Activated CD8-positive, alpha-beta memory T cell treated with anti-CD3 and anti-CD28 coated beads, Interleukin-2, amount 50 U/mL, for 4 hours (primary cell): ENCODE data around the gene NUP43.
"Not testable (repeated sequence)": the region's sequence is repeated elsewhere in the genome, so short reads cannot be mapped to it uniquely, and the experiment has no call there.

Experiments
- DNase-seq: peaks from one replicate; pipeline ENCODE4 v3.0.0-alpha.2; 2020

NUP43 gene

DNA sequence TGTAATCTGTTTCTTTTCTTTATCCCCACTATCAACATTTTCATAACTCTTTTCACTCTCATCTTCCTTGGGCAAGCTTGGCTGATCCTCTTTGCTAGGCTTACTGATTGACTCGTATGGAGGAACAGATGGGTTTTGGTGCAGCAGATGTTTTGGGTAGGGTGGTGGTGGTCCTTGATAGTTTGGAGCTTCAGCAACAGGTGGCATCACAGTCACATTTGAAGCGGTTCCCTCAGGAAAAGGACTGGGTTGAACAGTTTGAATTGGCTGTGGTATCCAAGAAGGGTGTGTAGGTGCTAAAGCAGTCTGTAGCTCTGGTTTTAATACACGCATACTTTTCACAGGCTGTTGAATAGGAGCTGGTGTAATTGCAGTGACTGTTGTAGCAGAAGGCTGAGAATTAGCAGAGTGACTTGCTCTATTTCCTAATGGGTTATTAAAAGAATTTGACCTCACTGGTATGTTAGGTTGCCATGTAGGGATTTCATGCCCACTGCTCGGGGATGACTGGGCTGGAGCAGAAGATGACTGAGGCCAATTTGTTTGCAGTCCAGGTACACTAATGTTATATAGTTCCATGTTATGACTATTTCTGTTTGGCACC is 63.0 kb downstream of the NUP43 start:
- DNase-seq: no peak

DNA sequence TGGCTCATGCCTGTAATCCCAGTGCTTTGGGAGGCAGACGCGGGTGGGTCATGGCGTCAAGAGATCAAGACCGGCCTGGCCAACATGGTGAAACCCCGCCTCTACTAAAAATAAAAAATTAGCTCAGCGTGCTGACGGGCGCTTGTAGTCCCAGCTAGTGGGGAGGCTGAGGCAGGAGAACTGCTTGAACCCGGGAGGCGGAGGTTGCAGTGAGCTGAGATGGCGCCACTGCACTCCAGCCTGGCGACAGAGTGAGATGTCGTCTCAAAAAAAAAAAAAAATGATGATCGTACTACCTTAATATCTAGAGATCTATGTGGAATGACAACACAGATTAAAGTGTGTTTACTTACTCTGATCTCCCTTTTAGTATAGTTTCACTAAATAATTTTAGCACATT is 64.5 kb downstream of the NUP43 start:
- not testable (repeated sequence) for DNase-seq

DNA sequence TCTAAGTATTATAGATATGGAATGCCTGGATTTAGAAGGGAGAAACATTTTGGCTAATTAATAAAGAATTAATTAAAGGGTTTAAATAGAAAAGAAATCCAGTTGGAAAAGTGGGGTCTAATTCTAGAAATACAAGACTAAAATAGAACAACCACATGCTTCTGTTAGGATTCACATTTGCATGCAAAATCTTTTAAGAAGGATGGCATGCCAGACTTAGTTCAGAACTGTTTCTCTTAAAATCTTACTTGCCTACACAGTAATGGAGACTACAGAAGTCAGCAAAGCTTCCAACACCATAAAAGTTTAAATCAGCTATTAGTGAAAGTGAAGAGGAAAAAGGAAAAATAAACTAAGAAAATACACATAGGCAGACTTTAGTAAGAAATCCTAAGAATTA is 65.1 kb downstream of the NUP43 start:
- no peak for DNase-seq

DNA sequence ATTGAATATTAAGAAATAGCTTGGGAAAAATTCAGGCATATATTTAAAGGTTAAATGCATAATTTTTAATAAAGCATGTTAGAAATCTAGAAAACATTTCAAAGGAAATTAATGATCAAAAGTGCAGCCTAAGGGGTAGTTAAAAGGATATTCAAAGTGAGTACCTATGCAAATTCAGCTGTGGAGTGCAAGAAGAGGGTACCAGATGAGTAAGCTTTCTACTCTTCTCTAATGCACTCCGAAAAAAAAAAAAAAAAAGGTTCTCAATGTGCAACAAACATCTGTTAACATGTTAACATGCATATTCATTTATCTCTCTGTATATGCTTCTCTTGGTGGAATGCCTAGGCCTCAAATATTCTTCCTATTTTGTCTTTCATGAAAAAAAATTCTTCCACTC is 65.8 kb downstream of the NUP43 start:
- DNase-seq: no peak
